GM12891 (cell line): ENCODE results near the gene FREM3.

Source experiments
- POLR2A ChIP-seq: IDR thresholded peaks from 2 replicates; pipeline ENCODE4 v1.6.1; 2011; ENCODE audit warnings: low read depth, low read length, control low read depth
- POU2F2 ChIP-seq: IDR thresholded peaks from 2 replicates; pipeline ENCODE4 v1.6.1; 2011; ENCODE audit warnings: low read depth, mild to moderate bottlenecking, control low read depth, low read length, moderate library complexity

GRCh38 chr4:143634763-143635162, 65.7 kb downstream of the FREM3 start:
- no peak for TF ChIP-seq POLR2A
- TF ChIP-seq POU2F2 = no peak
